ENCODE data around the gene STAU1.

- TF ChIP-seq ZNF384 (IDR thresholded peaks at IDR 0.05) (no peak; the same call in 1 of the 2 replicates), ELF4 (IDR thresholded peaks at IDR 0.05) (no peak), SP1 (IDR thresholded peaks at IDR 0.05) (no peak), ARNT (IDR thresholded peaks at IDR 0.05) (no peak)
Observed at GRCh38 chr20:49181265-49181877, 6.8 kb downstream of the STAU1 start.

All from HEK293T (cell line).